OCI-LY1 (cell line): ENCODE data around the gene CEND1.

Experiments
- H2AFZ ChIP-seq: fragments of 200-600 bp; sonication (generic), shearing (Covaris generic); 2 replicates; pipeline ENCODE4 v1.6.0; 2014; ENCODE audit warnings: antibody characterized with exemption, mild to moderate bottlenecking, low read length
- H3F3A ChIP-seq: fragments of 200-600 bp; sonication (generic), shearing (Covaris generic); 2 replicates; pipeline ENCODE4 v1.6.0; 2014; ENCODE audit warnings: mild to moderate bottlenecking, antibody characterized with exemption, low read length, moderate library complexity; ENCODE audit not compliant: insufficient read depth
- H3K27ac ChIP-seq: fragments of 200-600 bp; sonication (generic); 2 replicates; pipeline ENCODE4 v1.5.1; 2014; ENCODE audit warnings: low read length, mixed run types, mild to moderate bottlenecking, low read depth; ENCODE audit not compliant: poor library complexity, severe bottlenecking
- H3K27me3 ChIP-seq: fragments of 200-600 bp; sonication (generic); 2 replicates; pipeline ENCODE4 v1.6.0; 2014; ENCODE audit warnings: antibody characterized with exemption, mild to moderate bottlenecking, low read length, moderate library complexity; ENCODE audit not compliant: insufficient read depth
- H3K36me3 ChIP-seq: fragments of 200-600 bp; sonication (generic); 2 replicates; pipeline ENCODE4 v1.6.1; 2014; ENCODE audit warnings: mild to moderate bottlenecking, antibody characterized with exemption, low read length, moderate library complexity, mixed read lengths; ENCODE audit not compliant: insufficient read depth
- H3K4me1 ChIP-seq: fragments of 200-600 bp; sonication (generic); 2 replicates; pipeline ENCODE4 v1.5.1; 2014; ENCODE audit warnings: mild to moderate bottlenecking, low read length, moderate library complexity; ENCODE audit not compliant: insufficient read depth, severe bottlenecking
- H3K4me2 ChIP-seq: fragments of 200-600 bp; sonication (generic), shearing (Covaris generic); 2 replicates; pipeline ENCODE4 v1.6.1; 2014; ENCODE audit warnings: low read length
- H3K4me3 ChIP-seq: fragments of 200-600 bp; sonication (generic); 2 replicates; pipeline ENCODE4 v1.5.1; 2014; ENCODE audit warnings: low read length, low read depth, mild to moderate bottlenecking, mixed read lengths; ENCODE audit not compliant: poor library complexity, severe bottlenecking
- H3K79me2 ChIP-seq: fragments of 200-600 bp; shearing (Covaris generic); 2 replicates; pipeline ENCODE4 v1.6.1; 2016; ENCODE audit warnings: mixed run types, low read length, mixed read lengths; ENCODE audit not compliant: insufficient read depth
- H3K9ac ChIP-seq: fragments of 200-600 bp; sonication (generic), shearing (Covaris generic); 2 replicates; pipeline ENCODE4 v1.6.1; 2014; ENCODE audit warnings: mild to moderate bottlenecking, low read length, mixed read lengths
- H3K9me2 ChIP-seq: fragments of 200-600 bp; sonication (generic), shearing (Covaris generic); 2 replicates; pipeline ENCODE4 v1.6.1; 2014; ENCODE audit warnings: low read depth, mild to moderate bottlenecking, low read length, mixed read lengths
- H3K9me3 ChIP-seq: fragments of 200-600 bp; shearing (Covaris generic); 2 replicates; pipeline ENCODE4 v1.6.1; 2014; ENCODE audit warnings: low read length, mixed read lengths
- H4K20me1 ChIP-seq: fragments of 200-600 bp; sonication (generic), shearing (Covaris generic); 2 replicates; pipeline ENCODE4 v1.6.0; 2016; ENCODE audit warnings: mild to moderate bottlenecking, low read length; ENCODE audit not compliant: insufficient read depth
- EZH2 ChIP-seq: fragments of 200-600 bp; sonication (generic), shearing (Covaris generic); IDR thresholded peaks from 2 replicates; pipeline ENCODE4 v1.8.0; 2017; ENCODE audit warnings: borderline replicate concordance, mixed run types, mild to moderate bottlenecking, antibody characterized with exemption, low read length, moderate library complexity, mixed read lengths
- TF ChIP-seq, protein P1 (sequence below): fragments of 200-600 bp; sonication (generic), shearing (Covaris generic); IDR thresholded peaks from 2 replicates; pipeline ENCODE4 v1.5.1; 2017; ENCODE audit warnings: mild to moderate bottlenecking, antibody characterized with exemption, low read length, moderate library complexity, mixed read lengths

CEND1 gene

DNA sequence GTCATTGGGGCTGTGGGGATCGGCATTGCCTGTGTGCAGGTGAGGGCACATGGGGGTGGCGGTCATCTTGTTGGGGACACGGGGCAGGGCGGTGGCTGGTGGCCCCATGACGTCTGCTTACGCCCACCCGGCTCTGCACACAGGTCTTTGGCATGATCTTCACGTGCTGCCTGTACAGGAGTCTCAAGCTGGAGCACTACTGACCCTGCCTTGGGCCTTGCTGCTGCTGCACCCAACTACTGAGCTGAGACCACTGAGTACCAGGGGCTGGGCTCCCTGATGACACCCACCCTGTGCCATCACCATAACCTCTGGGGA is 48.1 kb upstream of the CEND1 start:
- Histone ChIP-seq H2AFZ (no peak overlapping the region), H4K20me1 (no peaks in the 10 kb centered on the region), H3K9ac (no peak overlapping the region), H3K4me3 (no peak overlapping the region), H3K4me1 (peaks cover 15% of the 10 kb centered on the region), H3K9me2 (no peaks in the 10 kb centered on the region), H3K9me3 (no peaks in the 10 kb centered on the region), H3K4me2 (no peak overlapping the region), H3K27ac (no peak overlapping the region), H3F3A (no peaks in the 10 kb centered on the region), H3K79me2 (peaks cover 8% of the 10 kb centered on the region; the same call in 1 of the 2 replicates), H3K27me3 (no peaks in the 10 kb centered on the region), H3K36me3 (peaks cover 38% of the 10 kb centered on the region)
- TF ChIP-seq, protein P1, sequence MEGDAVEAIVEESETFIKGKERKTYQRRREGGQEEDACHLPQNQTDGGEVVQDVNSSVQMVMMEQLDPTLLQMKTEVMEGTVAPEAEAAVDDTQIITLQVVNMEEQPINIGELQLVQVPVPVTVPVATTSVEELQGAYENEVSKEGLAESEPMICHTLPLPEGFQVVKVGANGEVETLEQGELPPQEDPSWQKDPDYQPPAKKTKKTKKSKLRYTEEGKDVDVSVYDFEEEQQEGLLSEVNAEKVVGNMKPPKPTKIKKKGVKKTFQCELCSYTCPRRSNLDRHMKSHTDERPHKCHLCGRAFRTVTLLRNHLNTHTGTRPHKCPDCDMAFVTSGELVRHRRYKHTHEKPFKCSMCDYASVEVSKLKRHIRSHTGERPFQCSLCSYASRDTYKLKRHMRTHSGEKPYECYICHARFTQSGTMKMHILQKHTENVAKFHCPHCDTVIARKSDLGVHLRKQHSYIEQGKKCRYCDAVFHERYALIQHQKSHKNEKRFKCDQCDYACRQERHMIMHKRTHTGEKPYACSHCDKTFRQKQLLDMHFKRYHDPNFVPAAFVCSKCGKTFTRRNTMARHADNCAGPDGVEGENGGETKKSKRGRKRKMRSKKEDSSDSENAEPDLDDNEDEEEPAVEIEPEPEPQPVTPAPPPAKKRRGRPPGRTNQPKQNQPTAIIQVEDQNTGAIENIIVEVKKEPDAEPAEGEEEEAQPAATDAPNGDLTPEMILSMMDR = no peak
- no peak for TF ChIP-seq EZH2

DNA sequence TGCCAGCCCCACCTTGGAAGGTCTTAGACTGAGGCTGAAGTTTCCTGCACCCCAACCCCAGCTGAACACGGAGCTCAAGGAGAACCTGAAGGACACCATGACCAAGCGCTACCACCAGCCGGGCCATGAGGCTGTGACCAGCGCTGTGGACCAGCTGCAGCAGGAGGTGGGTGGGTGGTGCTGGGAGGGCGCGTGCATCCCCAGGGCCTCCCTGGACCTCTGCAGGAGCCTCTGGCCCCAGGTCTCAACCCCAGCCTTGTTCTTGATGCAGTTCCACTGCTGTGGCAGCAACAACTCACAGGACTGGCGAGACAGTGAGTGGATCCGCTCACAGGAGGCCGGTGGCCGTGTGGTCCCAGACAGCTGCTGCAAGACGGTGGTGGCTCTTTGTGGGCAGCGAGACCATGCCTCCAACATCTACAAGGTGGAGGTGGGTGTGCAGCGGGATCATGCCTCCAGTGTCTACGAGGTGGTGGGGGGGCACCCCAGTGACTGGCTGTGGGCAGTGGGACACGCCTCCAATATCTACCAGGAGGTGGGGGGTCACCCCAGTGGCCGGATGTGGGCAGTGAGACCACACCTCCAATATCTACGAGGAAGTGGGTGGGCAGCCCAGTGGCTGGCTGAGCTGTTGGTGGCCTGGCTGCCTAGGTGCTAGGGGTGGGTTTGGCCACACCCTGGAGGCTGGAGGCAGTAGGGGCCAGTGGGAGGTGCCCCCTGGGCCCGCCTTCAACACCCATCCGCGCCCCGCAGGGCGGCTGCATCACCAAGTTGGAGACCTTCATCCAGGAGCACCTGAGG is 47.5 kb upstream of the CEND1 start:
- Histone ChIP-seq H3K9me2 (no peaks in the 10 kb centered on the region), H3K79me2 (peaks cover 8% of the 10 kb centered on the region; the same call in 1 of the 2 replicates), H3K9ac (no peak overlapping the region), H3F3A (no peaks in the 10 kb centered on the region), H3K4me2 (no peak overlapping the region), H4K20me1 (no peaks in the 10 kb centered on the region), H3K9me3 (no peaks in the 10 kb centered on the region), H3K4me3 (no peak overlapping the region), H3K4me1 (peaks cover 15% of the 10 kb centered on the region), H3K27me3 (no peaks in the 10 kb centered on the region), H2AFZ (no peak overlapping the region), H3K27ac (no peak overlapping the region), H3K36me3 (peaks cover 38% of the 10 kb centered on the region)
- TF ChIP-seq, protein P1 = no peak
- no peak for TF ChIP-seq EZH2

DNA sequence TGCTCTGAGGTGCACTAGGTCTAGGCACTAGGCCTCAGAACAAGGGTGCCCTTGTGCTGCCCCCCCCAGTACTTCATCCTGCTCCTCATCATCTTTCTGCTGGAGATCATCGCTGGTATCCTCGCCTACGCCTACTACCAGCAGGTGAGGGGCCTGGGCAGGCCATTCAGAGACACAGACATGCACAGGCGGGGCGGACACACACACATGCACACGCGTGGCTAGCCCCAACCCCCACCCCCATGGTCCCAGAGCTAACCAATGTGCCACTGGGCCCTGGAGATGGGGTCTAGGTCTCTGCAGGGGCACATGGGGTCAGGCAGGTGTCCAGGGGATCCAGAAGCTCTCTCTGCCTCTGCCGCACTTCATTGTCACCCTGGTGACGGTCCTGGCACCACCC is 46.8 kb upstream of the CEND1 start:
- Histone ChIP-seq H3F3A (no peaks in the 10 kb centered on the region), H3K4me2 (no peak overlapping the region), H3K9me2 (no peaks in the 10 kb centered on the region), H3K27ac (no peak overlapping the region), H3K4me1 (peaks cover 15% of the 10 kb centered on the region), H3K79me2 (peaks cover 3% of the 10 kb centered on the region; the same call in 1 of the 2 replicates), H3K9ac (no peak overlapping the region), H2AFZ (no peak overlapping the region), H3K4me3 (no peak overlapping the region), H4K20me1 (no peaks in the 10 kb centered on the region), H3K9me3 (no peaks in the 10 kb centered on the region), H3K27me3 (no peaks in the 10 kb centered on the region), H3K36me3 (peaks cover 35% of the 10 kb centered on the region)
- TF ChIP-seq, protein P1 = no peak
- TF ChIP-seq EZH2 = no peak
